HEK293T (cell line): Measurements from ENCODE around the gene RPL12.

ENCODE experiments used
- FOXA1 ChIP-seq: fragments of 450-650 bp; IDR thresholded peaks from 2 replicates; pipeline ENCODE4 v1.6.1; 2016; ENCODE audit warnings: mild to moderate bottlenecking
- HDGF ChIP-seq: fragments of 450-650 bp; IDR thresholded peaks from 2 replicates; pipeline ENCODE4 v1.6.1; 2017; ENCODE audit warnings: antibody characterized with exemption, borderline replicate concordance
- PKNOX1 ChIP-seq: fragments of 450-650 bp; IDR thresholded peaks from 2 replicates; pipeline ENCODE4 v1.6.1; 2016
- SP1 ChIP-seq: fragments of 450-650 bp; IDR thresholded peaks from 2 replicates; pipeline ENCODE4 v1.6.1; 2017

DNA sequence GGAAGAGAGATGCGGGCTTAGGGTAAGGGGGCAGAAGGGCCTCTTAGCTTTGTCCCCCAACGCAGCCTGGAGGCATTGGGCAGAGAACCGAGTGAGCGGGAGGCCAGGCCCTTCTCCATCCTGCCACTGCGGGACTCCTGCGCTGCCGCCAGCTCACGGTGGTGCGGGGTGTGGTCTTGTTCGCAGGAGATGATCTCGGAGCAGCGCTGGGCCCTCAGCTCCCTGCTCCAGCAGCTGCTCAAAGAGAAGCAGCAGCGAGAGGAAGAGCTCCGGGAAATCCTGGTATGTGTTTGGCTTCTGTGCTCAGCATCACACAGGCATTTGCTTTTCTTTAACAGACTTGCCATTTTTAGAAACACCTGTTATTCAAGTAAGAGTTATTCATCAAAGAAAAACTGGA is 41.4 kb upstream of the RPL12 start:
- TF ChIP-seq HDGF = no peak
- TF ChIP-seq SP1 = no peak
- no peak for TF ChIP-seq PKNOX1
- no peak for TF ChIP-seq FOXA1
